Prostate gland (tissue), 2 donors: ENCODE results near the gene SLC51A. TPM values are rescaled to one million over a fixed set of nuclear protein-coding genes. Genes with fewer than 3 reads are reported as not detected.

Experiments used
- DNase-seq: peaks from one replicate; pipeline ENCODE4 v3.0.0-alpha.2; 2019; ENCODE audit warnings: low spot score
- H3K27ac ChIP-seq, 2 donors: fragments of 200-600 bp; sonication (generic); 2 replicates each; pipeline ENCODE4 v1.5.1; 2017 to 2019
- H3K27me3 ChIP-seq: fragments of 200-600 bp; sonication (generic); replicated peaks from 2 replicates; pipeline ENCODE4 v1.5.1; 2019; ENCODE audit not compliant: insufficient read depth
- H3K36me3 ChIP-seq, 2 donors: fragments of 200-600 bp; sonication (generic); 1 replicate in 1 of 2; 2 replicates in 1 of 2; pipeline versions ENCODE4 v1.5.1 to v1.8.1; 2017 to 2019
- H3K4me1 ChIP-seq: fragments of 200-600 bp; sonication (generic); replicated peaks from 2 replicates; pipeline ENCODE4 v1.5.1; 2019
- H3K4me3 ChIP-seq, 2 donors: fragments of 200-600 bp; sonication (generic); 2 replicates each; pipeline ENCODE4 v1.5.1; 2017 to 2019
- H3K9me3 ChIP-seq: fragments of 200-600 bp; sonication (generic); 2 replicates; pipeline ENCODE4 v1.5.1; 2017
- CTCF ChIP-seq, 4 experiments: fragments of 200-600 bp in 2 of 4; fragments of 450-650 bp in 2 of 4; sonication (generic) in 2 of 4; IDR thresholded peaks; 1 replicate in 3 of 4; 2 replicates in 1 of 4; pipeline ENCODE4 v1.5.1; 2016 to 2019; ENCODE audit warnings: antibody characterized with exemption in 4 of 4, mild to moderate bottlenecking in 2 of 4, moderate library complexity in 2 of 4
- POLR2A ChIP-seq: fragments of 450-650 bp; IDR thresholded peaks from one replicate; pipeline ENCODE4 v1.6.1; 2016; ENCODE audit warnings: antibody characterized with exemption, mild to moderate bottlenecking
- POLR2AphosphoS5 ChIP-seq: sonication (generic); formaldehyde crosslinking; IDR thresholded peaks from one replicate; pipeline ENCODE4 v1.6.1; 2017; ENCODE audit warnings: antibody characterized with exemption
- WGBS: methylation state at CpG from one replicate; pipeline ENCODE4 v1.1.5; 2018; 5-methylcytosine and 5-hydroxymethylcytosine counted together
- intact Hi-C: fragments of 100-400 bp; cut with DNase I; formaldehyde crosslinking; loops from one replicate; pipeline ENCODE4 v1.14.2; 2022
- total RNA-seq, 2 donors: library from RNA; depleted of rRNA; stranded (reverse); fragments of >200 nt; gene quantifications; one replicate each; pipeline ENCODE4 v1.1.0, GENCODE V29; 2016

The SLC51A gene
- total RNA-seq, 2 donors from 2014 or later = 0.55 to 32.1 TPM

- no peak for DNase-seq
- Histone ChIP-seq H3K27ac (no peak overlapping the region), H3K36me3 (peaks cover 0 to 5% of the 10 kb centered on the region in 2 donors), H3K9me3 (no peaks in the 10 kb centered on the region), H3K27me3 (no peaks in the 10 kb centered on the region), H3K4me1 (no peaks in the 10 kb centered on the region), H3K4me3 (no peak overlapping the region)
- intact Hi-C loops = no loop called here
- 85% methylated on average over 12 of the region's 13 CpGs for WGBS
- TF ChIP-seq POLR2AphosphoS5 (no peak), POLR2A (no peak), CTCF (IDR thresholded peaks at IDR 0.05) (no peak)
Measured at GRCh38 chr3:196246612-196247308, 30.4 kb downstream of the SLC51A start.

- intact Hi-C loops = loop anchor here (5.0 kb wide), 1 partner anchor 440 kb away; no protein-coding TSS in a partner anchor
- no peak for DNase-seq
- H3K4me3 ChIP-seq = no peak overlapping the region
- no peak for TF ChIP-seq CTCF (IDR thresholded peaks at IDR 0.05)
- no peak for TF ChIP-seq POLR2A
- no peak for TF ChIP-seq POLR2AphosphoS5
- no peak overlapping the region for H3K27ac ChIP-seq
- 97% methylated on average over 16 of the region's 16 CpGs for WGBS
- H3K4me1 ChIP-seq = no peaks in the 10 kb centered on the region
- H3K36me3 ChIP-seq = peaks cover 0 to 5% of the 10 kb centered on the region in 2 donors
- no peaks in the 10 kb centered on the region for H3K9me3 ChIP-seq
- H3K27me3 ChIP-seq = no peaks in the 10 kb centered on the region
Measured at GRCh38 chr3:196251918-196252317, 35.6 kb downstream of the SLC51A start.

GRCh38 chr3:196254376-196255283, 38.3 kb downstream of the SLC51A start:
- 68% methylated on average over 5 of the region's 5 CpGs for WGBS
- H3K27ac ChIP-seq = no peak overlapping the region
- no peaks in the 10 kb centered on the region for H3K4me1 ChIP-seq
- no peaks in the 10 kb centered on the region for H3K27me3 ChIP-seq
- no peaks in the 10 kb centered on the region for H3K36me3 ChIP-seq
- no peak overlapping the region for H3K4me3 ChIP-seq
- no peak for TF ChIP-seq CTCF (IDR thresholded peaks at IDR 0.05)
- no peak for TF ChIP-seq POLR2AphosphoS5
- TF ChIP-seq POLR2A = no peak
- no peaks in the 10 kb centered on the region for H3K9me3 ChIP-seq
- intact Hi-C loops = loop anchor here (2.0 to 5.0 kb wide), 2 partner anchors 264 to 438 kb away; no protein-coding TSS in a partner anchor
- DNase-seq = no peak

GRCh38 chr3:196255776-196256175, 39.4 kb downstream of the SLC51A start:
- DNase-seq = no peak
- WGBS = 92% methylated on average over 1 of the region's 1 CpG
- Histone ChIP-seq H3K4me1 (no peaks in the 10 kb centered on the region), H3K36me3 (no peaks in the 10 kb centered on the region), H3K27me3 (no peaks in the 10 kb centered on the region), H3K9me3 (no peaks in the 10 kb centered on the region), H3K4me3 (no peak overlapping the region), H3K27ac (no peak overlapping the region)
- intact Hi-C loops = loop anchor here (2.0 kb wide), 1 partner anchor 263 kb away; no protein-coding TSS in a partner anchor
- TF ChIP-seq CTCF (IDR thresholded peaks at IDR 0.05) (no peak), POLR2A (no peak), POLR2AphosphoS5 (no peak)
